Ovary (tissue), 3 donors: Measurements from ENCODE around the gene NDST3.

Source experiments
- POLR2A ChIP-seq: fragments of 450-650 bp; IDR thresholded peaks from one replicate; pipeline ENCODE4 v1.6.1; 2017; ENCODE audit warnings: antibody characterized with exemption, mild to moderate bottlenecking, moderate library complexity
- TF ChIP-seq, protein P1 (sequence below), 3 donors: fragments of 450-650 bp in 2 of 3; fragments of 200-600 bp in 1 of 3; IDR thresholded peaks; one replicate each; pipeline versions ENCODE4 v1.5.1 to v1.8.0; 2016 to 2022; ENCODE audit warnings: antibody characterized with exemption in 3 of 3, mild to moderate bottlenecking in 1 of 3
- donor health status: DM: no; HTN: no; CAD: no.

DNA sequence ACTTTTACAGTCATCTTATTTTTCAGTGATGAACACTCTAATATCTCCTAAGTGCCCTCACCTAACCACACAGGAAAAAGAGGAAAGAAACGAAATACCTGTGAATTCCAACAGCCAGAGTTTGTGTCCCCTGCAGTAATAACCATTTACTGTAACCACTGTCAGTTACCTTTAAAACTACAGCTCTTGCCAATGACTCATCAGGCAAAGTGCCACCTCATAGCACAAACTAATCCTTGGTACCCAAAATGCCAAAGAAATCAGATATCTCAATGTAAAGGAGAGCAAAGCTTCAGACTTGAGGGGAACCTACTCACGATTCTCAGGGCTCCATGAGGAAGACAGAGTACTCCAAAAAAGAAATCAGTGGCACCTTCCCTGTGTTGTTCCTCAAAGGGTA, 146.5 kb downstream of the NDST3 start:
- no peak for TF ChIP-seq POLR2A
- TF ChIP-seq, protein P1, sequence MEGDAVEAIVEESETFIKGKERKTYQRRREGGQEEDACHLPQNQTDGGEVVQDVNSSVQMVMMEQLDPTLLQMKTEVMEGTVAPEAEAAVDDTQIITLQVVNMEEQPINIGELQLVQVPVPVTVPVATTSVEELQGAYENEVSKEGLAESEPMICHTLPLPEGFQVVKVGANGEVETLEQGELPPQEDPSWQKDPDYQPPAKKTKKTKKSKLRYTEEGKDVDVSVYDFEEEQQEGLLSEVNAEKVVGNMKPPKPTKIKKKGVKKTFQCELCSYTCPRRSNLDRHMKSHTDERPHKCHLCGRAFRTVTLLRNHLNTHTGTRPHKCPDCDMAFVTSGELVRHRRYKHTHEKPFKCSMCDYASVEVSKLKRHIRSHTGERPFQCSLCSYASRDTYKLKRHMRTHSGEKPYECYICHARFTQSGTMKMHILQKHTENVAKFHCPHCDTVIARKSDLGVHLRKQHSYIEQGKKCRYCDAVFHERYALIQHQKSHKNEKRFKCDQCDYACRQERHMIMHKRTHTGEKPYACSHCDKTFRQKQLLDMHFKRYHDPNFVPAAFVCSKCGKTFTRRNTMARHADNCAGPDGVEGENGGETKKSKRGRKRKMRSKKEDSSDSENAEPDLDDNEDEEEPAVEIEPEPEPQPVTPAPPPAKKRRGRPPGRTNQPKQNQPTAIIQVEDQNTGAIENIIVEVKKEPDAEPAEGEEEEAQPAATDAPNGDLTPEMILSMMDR (IDR thresholded peaks at IDR 0.05): no peak
